Fibroblast of skin of scalp (primary cell): ENCODE data around the gene CMTM8.

Experiments
- DNase-seq: peaks from one replicate; pipeline ENCODE4 v3.0.0-alpha.2; 2013

The CMTM8 gene

GRCh38 chr3:32340611-32341365 lies 102.3 kb downstream of the CMTM8 start:
- no peak for DNase-seq

GRCh38 chr3:32347343-32348125 lies 109.1 kb downstream of the CMTM8 start:
- no peak for DNase-seq

GRCh38 chr3:32349184-32349583 lies 110.7 kb downstream of the CMTM8 start:
- DNase-seq = no peak

GRCh38 chr3:32352563-32352962 lies 114.1 kb downstream of the CMTM8 start:
- DNase-seq = no peak

GRCh38 chr3:32353351-32353750 lies 114.9 kb downstream of the CMTM8 start:
- no peak for DNase-seq

- DNase-seq = no peak
These were observed 115.9 kb downstream of the CMTM8 start for GRCh38 chr3:32354362-32354778.

GRCh38 chr3:32355751-32356291 lies 117.3 kb downstream of the CMTM8 start:
- DNase-seq = no peak

GRCh38 chr3:32359766-32360492 lies 121.4 kb downstream of the CMTM8 start:
- DNase-seq = no peak

GRCh38 chr3:32360493-32360827 lies 122.0 kb downstream of the CMTM8 start:
- DNase-seq = no peak

- peak; percentile 7 for DNase-seq
These were observed 128.3 kb downstream of the CMTM8 start for GRCh38 chr3:32366638-32367397.

- no peak for DNase-seq
These were observed 129.0 kb downstream of the CMTM8 start for GRCh38 chr3:32367442-32367841.

- DNase-seq = no peak
These were observed 133.2 kb downstream of the CMTM8 start for GRCh38 chr3:32371461-32372212.

GRCh38 chr3:32372213-32372490 lies 133.7 kb downstream of the CMTM8 start:
- no peak for DNase-seq

- no peak for DNase-seq
These were observed 134.8 kb downstream of the CMTM8 start for GRCh38 chr3:32373276-32373675.

- DNase-seq = no peak
These were observed 135.4 kb downstream of the CMTM8 start for GRCh38 chr3:32373844-32374243.

- peak; percentile 69 for DNase-seq
These were observed 136.5 kb downstream of the CMTM8 start for GRCh38 chr3:32374788-32375595.

GRCh38 chr3:32375596-32375930 lies 137.1 kb downstream of the CMTM8 start:
- DNase-seq = no peak

- DNase-seq = no peak
These were observed 137.6 kb downstream of the CMTM8 start for GRCh38 chr3:32376115-32376514.

GRCh38 chr3:32379831-32380500 lies 141.5 kb downstream of the CMTM8 start:
- DNase-seq = no peak

- no peak for DNase-seq
These were observed 143.4 kb downstream of the CMTM8 start for GRCh38 chr3:32381922-32382321.
